ENCODE measurements around the gene WDR41.

GRCh38 chr5:77513321-77513720, 21.2 kb upstream of the WDR41 start:
- TF ChIP-seq GATA3 (IDR thresholded peaks at IDR 0.05; ENCODE audit: low read depth, low read length) (no peak), GATA2 (IDR thresholded peaks at IDR 0.05; ENCODE audit: low read depth, low read length) (no peak)

Measured in SH-SY5Y (cell line).